Keratinocyte (primary cell): ENCODE measurements around the gene FKBP10.

Experiments
- EZH2 ChIP-seq: IDR thresholded peaks from one replicate; pipeline ENCODE4 v1.6.1; 2012; ENCODE audit warnings: inconsistent platforms, mild to moderate bottlenecking, low read length, moderate library complexity
- TF ChIP-seq, protein P1 (sequence below), 3 experiments: IDR thresholded peaks in 1 of 3; conservative IDR thresholded peaks in 1 of 3; optimal IDR thresholded peaks in 1 of 3; 2 replicates in 2 of 3; 3 replicates in 1 of 3; pipeline versions ENCODE3 to v1.5.1; 2011; ENCODE audit warnings: low read length in 3 of 3, mild to moderate bottlenecking in 3 of 3, moderate library complexity in 2 of 3, control low read depth in 1 of 3, inconsistent platforms in 1 of 3; ENCODE audit not compliant: insufficient read depth in 2 of 3; ENCODE audit errors: extremely low read depth in 1 of 3

DNA sequence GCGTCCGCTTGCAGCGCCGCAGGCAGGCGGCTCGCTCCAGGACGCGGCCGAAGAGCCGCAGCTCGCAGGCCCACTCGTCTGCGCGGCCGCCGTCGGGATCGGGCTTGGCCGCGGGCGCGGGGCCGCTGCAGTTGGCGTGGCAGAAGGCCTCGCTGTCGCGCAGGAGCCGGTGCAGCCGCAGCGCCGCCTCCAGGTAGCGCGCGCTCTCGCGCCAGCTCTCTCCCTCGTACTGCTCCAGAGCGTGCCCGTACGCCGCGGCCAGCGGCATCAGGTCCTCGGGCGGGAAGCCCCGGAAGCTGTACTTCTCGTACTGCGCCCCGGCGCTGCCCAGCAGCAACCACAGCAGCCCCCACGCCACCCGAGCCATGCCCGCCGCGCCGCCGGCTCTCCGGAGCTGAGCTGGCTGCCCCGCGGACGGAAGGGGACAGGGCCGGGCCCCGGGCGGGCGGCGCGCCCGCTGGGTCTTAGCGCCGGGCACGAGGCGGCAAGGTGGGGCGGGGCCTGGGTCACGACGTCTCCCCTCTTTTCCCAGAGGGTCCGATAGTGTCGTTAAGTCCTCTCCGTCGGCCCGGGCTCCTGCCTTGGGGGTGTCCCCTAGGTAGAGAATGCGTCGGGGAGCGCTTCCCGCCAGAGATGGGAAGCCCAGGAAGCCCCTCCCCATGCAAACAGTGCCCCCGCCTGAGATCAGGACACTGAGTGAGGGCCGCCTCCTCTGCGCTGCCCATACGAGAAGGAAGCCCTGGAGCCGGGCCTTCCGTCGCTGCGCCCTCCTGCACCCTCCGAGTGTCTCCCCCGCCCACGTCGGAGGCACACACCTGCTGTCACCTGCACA, 1.0 kb upstream of the FKBP10 start, which contains the start of gene P3H4:
- TF ChIP-seq, protein P1, sequence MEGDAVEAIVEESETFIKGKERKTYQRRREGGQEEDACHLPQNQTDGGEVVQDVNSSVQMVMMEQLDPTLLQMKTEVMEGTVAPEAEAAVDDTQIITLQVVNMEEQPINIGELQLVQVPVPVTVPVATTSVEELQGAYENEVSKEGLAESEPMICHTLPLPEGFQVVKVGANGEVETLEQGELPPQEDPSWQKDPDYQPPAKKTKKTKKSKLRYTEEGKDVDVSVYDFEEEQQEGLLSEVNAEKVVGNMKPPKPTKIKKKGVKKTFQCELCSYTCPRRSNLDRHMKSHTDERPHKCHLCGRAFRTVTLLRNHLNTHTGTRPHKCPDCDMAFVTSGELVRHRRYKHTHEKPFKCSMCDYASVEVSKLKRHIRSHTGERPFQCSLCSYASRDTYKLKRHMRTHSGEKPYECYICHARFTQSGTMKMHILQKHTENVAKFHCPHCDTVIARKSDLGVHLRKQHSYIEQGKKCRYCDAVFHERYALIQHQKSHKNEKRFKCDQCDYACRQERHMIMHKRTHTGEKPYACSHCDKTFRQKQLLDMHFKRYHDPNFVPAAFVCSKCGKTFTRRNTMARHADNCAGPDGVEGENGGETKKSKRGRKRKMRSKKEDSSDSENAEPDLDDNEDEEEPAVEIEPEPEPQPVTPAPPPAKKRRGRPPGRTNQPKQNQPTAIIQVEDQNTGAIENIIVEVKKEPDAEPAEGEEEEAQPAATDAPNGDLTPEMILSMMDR (optimal IDR thresholded peaks at IDR 0.05 in 1 of 3, IDR thresholded peaks at IDR 0.05 in 1 of 3, conservative IDR thresholded peaks at IDR 0.05 in 1 of 3; ENCODE audit: extremely low read depth in 1 of 3, insufficient read depth in 2 of 3, low read length in 3 of 3): peak; percentile 45 to 91 (median 88)
- TF ChIP-seq EZH2: peak; percentile 56
